HCT116 (cell line): Measurements from ENCODE around the gene UBE2D1. TPM values are rescaled to one million over a fixed set of nuclear protein-coding genes. Genes with fewer than 3 reads are reported as not detected.

Experiments used
- ATAC-seq: fragments of 200-7000 bp; cut with Tn5 transposase; 2 replicates; pipeline ENCODE4 v1.9.1; 2020; ENCODE audit warnings: mild to moderate bottlenecking, moderate library complexity
- BruUV-seq: library from RNA; stranded (reverse); fragments of 400-500 nt; replicated peaks from 2 replicates; lab custom pipeline; 2021; lab: Mats Ljungman, UMichigan
- CTCF ChIA-PET: fragments of 300-600 bp; sonication (Branson Sonifier 250); formaldehyde crosslinking; loops from one replicate; lab custom pipeline; 2021; ENCODE audit warnings: antibody characterized with exemption; lab: Charles Lee
- POLR2A ChIA-PET: fragments of 300-600, 350-600 bp; sonication (Branson Sonifier 250); formaldehyde crosslinking; loops from one replicate; lab custom pipeline; 2021; ENCODE audit warnings: antibody characterized with exemption; lab: Charles Lee
- RAD21 ChIA-PET, 2 experiments: fragments of 300-600 bp; sonication (Branson Sonifier 250); formaldehyde crosslinking; loops; one replicate each; lab custom pipeline; 2023; ENCODE audit warnings: low total read pairs in 2 of 2; ENCODE audit not compliant: uncharacterized antibody in 2 of 2, unreplicated experiment in 2 of 2, low non-redundant PET in 1 of 2; lab: Charles Lee
- DNase-seq: peaks from one replicate; pipeline ENCODE4 v3.0.0-alpha.2; 2010; ENCODE audit warnings: low read depth, low spot score
- H2AFZ ChIP-seq: fragments of 200-600 bp; shearing (Covaris generic), sonication (generic); 2 replicates; pipeline ENCODE4 v1.6.1; 2017; ENCODE audit warnings: low read depth, mixed run types, mixed read lengths, antibody characterized with exemption, low read length; ENCODE audit not compliant: poor library complexity, severe bottlenecking
- H3K27ac ChIP-seq: 2 replicates; pipeline ENCODE4 v1.5.1; 2012; ENCODE audit warnings: low read depth, low read length
- H3K27me3 ChIP-seq: fragments of 200-600 bp; sonication (generic); 2 replicates; pipeline ENCODE4 v1.6.1; 2016; ENCODE audit warnings: mixed run types, low read length, mixed read lengths; ENCODE audit not compliant: insufficient read depth
- H3K36me3 ChIP-seq, 2 experiments: fragments of 200-500 bp in 1 of 2; fragments of 200-600 bp in 1 of 2; sonication (Bioruptor generic) in 1 of 2; sonication (generic) in 1 of 2; 2 replicates each; pipeline versions ENCODE4 v1.5.1 to v1.6.1; 2014 to 2016; ENCODE audit warnings: low read length in 2 of 2, inconsistent platforms in 1 of 2, mixed read lengths in 1 of 2, mixed run types in 1 of 2; ENCODE audit not compliant: insufficient read depth in 2 of 2, control insufficient read depth in 1 of 2
- H3K4me1 ChIP-seq, 2 experiments: fragments of 200-600 bp in 1 of 2; sonication (generic) in 1 of 2; 2 replicates each; pipeline versions ENCODE4 v1.5.1 to v1.6.1; 2012 to 2017; ENCODE audit warnings: low read length in 2 of 2, inconsistent platforms in 1 of 2, mild to moderate bottlenecking in 1 of 2, mixed read lengths in 1 of 2, mixed run types in 1 of 2, moderate library complexity in 1 of 2; ENCODE audit not compliant: insufficient read depth in 2 of 2, control insufficient read depth in 1 of 2
- H3K4me2 ChIP-seq: fragments of 200-600 bp; sonication (generic); 2 replicates; pipeline ENCODE4 v1.6.1; 2017; ENCODE audit warnings: mixed run types, low read length, mixed read lengths
- H3K4me3 ChIP-seq, 2 experiments: fragments of 200-600 bp in 1 of 2; sonication (generic) in 1 of 2; replicated peaks in 1 of 2; 2 replicates each; pipeline ENCODE4 v1.5.1; 2011 to 2016; ENCODE audit warnings: low read length in 2 of 2, control low read depth in 1 of 2, low read depth in 1 of 2, mild to moderate bottlenecking in 1 of 2, mixed read lengths in 1 of 2, mixed run types in 1 of 2
- H3K79me2 ChIP-seq: fragments of 200-600 bp; sonication (generic); 2 replicates; pipeline ENCODE4 v1.6.1; 2017; ENCODE audit warnings: mild to moderate bottlenecking, mixed run types, low read length, moderate library complexity, mixed read lengths; ENCODE audit not compliant: insufficient read depth
- H3K9ac ChIP-seq: fragments of 200-600 bp; sonication (generic); 2 replicates; pipeline ENCODE4 v1.6.1; 2016; ENCODE audit warnings: low read length, mixed read lengths
- H3K9me2 ChIP-seq: fragments of 200-600 bp; sonication (generic), shearing (Covaris generic); 2 replicates; pipeline ENCODE4 v1.6.1; 2017; ENCODE audit warnings: mixed run types, mild to moderate bottlenecking, moderate library complexity; ENCODE audit not compliant: insufficient read depth
- H3K9me3 ChIP-seq, 2 experiments: fragments of 200-500 bp in 1 of 2; fragments of 200-600 bp in 1 of 2; sonication (Bioruptor generic) in 1 of 2; sonication (generic) in 1 of 2; 2 replicates each; pipeline ENCODE4 v1.6.1; 2014 to 2017; ENCODE audit warnings: low read length in 2 of 2, mixed read lengths in 2 of 2, inconsistent platforms in 1 of 2, low read depth in 1 of 2, mild to moderate bottlenecking in 1 of 2, mixed run types in 1 of 2, moderate library complexity in 1 of 2; ENCODE audit not compliant: control insufficient read depth in 1 of 2, insufficient read depth in 1 of 2
- H4K20me1 ChIP-seq: fragments of 200-600 bp; sonication (generic), shearing (Covaris generic); 2 replicates; pipeline ENCODE4 v1.6.1; 2017; ENCODE audit warnings: mixed run types, mild to moderate bottlenecking, moderate library complexity; ENCODE audit not compliant: insufficient read depth
- ELF1 ChIP-seq: IDR thresholded peaks from 2 replicates; pipeline ENCODE4 v1.6.1; 2012; ENCODE audit warnings: low read depth, borderline replicate concordance
- EZH2 ChIP-seq: fragments of 200-600 bp; sonication (generic); IDR thresholded peaks from 2 replicates; pipeline ENCODE4 v1.6.1; 2017; ENCODE audit warnings: antibody characterized with exemption, mixed run types
- EZH2phosphoT487 ChIP-seq: fragments of 200-600 bp; IDR thresholded peaks from 2 replicates; pipeline ENCODE4 v1.6.1; 2018; ENCODE audit warnings: antibody characterized with exemption, borderline replicate concordance
- FOSL1 ChIP-seq: IDR thresholded peaks from 2 replicates; pipeline ENCODE4 v1.6.1; 2012; ENCODE audit warnings: low read depth
- POLR2AphosphoS5 ChIP-seq: IDR thresholded peaks from 2 replicates; pipeline ENCODE4 v1.6.1; 2011; ENCODE audit warnings: mild to moderate bottlenecking, low read depth, low read length, moderate library complexity
- RAD21 ChIP-seq: IDR thresholded peaks from 2 replicates; pipeline ENCODE4 v1.6.1; 2012; ENCODE audit warnings: low read depth, mild to moderate bottlenecking
- SIN3A ChIP-seq: IDR thresholded peaks from 2 replicates; pipeline ENCODE4 v1.6.1; 2012; ENCODE audit warnings: low read depth
- SP1 ChIP-seq: IDR thresholded peaks from 2 replicates; pipeline ENCODE4 v1.6.1; 2012; ENCODE audit warnings: low read depth
- ZFX ChIP-seq: fragments of 450-650 bp; IDR thresholded peaks from 2 replicates; pipeline ENCODE4 v1.6.1; 2017
- ZNF274 ChIP-seq: fragments of 200-500 bp; sonication (Bioruptor generic); IDR thresholded peaks from 2 replicates; pipeline ENCODE4 v1.6.1; 2014; ENCODE audit warnings: mild to moderate bottlenecking, low read depth, low read length, inconsistent platforms
- intact Hi-C: fragments of 100-400 bp; cut with micrococcal nuclease; formaldehyde crosslinking; loops from 2 replicates; pipeline ENCODE4 v1.10.0; 2022
- total RNA-seq: library from RNA; stranded (reverse); gene quantifications from one replicate; pipeline ENCODE4 v1.2.1, GENCODE V29; 2021; ENCODE audit not compliant: unreplicated experiment
- TF ChIP-seq, protein P1 (sequence below): IDR thresholded peaks from 2 replicates; pipeline ENCODE4 v1.6.1; 2011; ENCODE audit warnings: mild to moderate bottlenecking, low read length, moderate library complexity; ENCODE audit not compliant: insufficient replicate concordance; ENCODE audit errors: extremely low read depth
- TF ChIP-seq, protein P2 (sequence below): IDR thresholded peaks from 2 replicates; pipeline ENCODE4 v1.6.1; 2012; ENCODE audit warnings: low read depth

Gene UBE2D1
- total RNA-seq, 1 experiment from 2014 or later: 15.5 TPM

DNA sequence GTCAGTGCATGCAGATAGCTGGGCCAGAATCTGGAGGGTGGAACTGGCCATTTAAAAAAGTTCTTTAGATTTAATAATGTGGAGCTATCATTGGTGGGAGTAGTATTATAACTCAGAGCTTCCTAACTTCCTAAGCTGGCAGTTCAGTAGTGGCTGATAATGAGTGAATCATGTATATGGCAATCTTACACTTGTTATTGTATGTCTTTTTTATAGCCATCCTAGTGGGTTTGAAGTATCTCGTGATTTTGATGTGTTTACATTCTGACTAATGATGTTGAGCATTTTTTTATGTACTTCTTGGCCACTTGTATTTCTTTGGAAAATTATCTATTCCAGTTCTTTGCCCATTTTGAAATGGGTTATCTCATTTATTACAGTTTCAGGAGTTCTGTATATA is 65.8 kb downstream of the UBE2D1 start:
- Histone ChIP-seq H4K20me1 (no peaks in the 10 kb centered on the region), H3K36me3 (peaks cover 7 to 19% of the 10 kb centered on the region in 2 experiments; a peak in 2 of 4 replicates), H3K4me1 (no peaks in the 10 kb centered on the region), H2AFZ (no peak overlapping the region), H3K27ac (no peak overlapping the region), H3K4me3 (no peak overlapping the region), H3K79me2 (no peaks in the 10 kb centered on the region), H3K27me3 (no peaks in the 10 kb centered on the region), H3K9me3 (no peaks in the 10 kb centered on the region), H3K9me2 (no peaks in the 10 kb centered on the region), H3K4me2 (no peak overlapping the region)
- intact Hi-C loops: no loop called here
- no TSS peak for BruUV-seq
- ChIA-PET CTCF (interaction anchor here (1.1 kb wide), 1 partner anchor 14 kb away, joined by 3 read pairs; no protein-coding TSS in a partner anchor), RAD21 (no interaction called here)
- no peak for ATAC-seq
- DNase-seq: no peak
- no peak for TF ChIP-seq ZFX
- TF ChIP-seq, protein P1, sequence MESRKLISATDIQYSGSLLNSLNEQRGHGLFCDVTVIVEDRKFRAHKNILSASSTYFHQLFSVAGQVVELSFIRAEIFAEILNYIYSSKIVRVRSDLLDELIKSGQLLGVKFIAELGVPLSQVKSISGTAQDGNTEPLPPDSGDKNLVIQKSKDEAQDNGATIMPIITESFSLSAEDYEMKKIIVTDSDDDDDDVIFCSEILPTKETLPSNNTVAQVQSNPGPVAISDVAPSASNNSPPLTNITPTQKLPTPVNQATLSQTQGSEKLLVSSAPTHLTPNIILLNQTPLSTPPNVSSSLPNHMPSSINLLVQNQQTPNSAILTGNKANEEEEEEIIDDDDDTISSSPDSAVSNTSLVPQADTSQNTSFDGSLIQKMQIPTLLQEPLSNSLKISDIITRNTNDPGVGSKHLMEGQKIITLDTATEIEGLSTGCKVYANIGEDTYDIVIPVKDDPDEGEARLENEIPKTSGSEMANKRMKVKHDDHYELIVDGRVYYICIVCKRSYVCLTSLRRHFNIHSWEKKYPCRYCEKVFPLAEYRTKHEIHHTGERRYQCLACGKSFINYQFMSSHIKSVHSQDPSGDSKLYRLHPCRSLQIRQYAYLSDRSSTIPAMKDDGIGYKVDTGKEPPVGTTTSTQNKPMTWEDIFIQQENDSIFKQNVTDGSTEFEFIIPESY: no peak
- TF ChIP-seq EZH2: no peak
- no peak for TF ChIP-seq RAD21
- TF ChIP-seq EZH2phosphoT487: no peak
- TF ChIP-seq ZNF274: no peak
- no peak for TF ChIP-seq SP1
- no peak for TF ChIP-seq FOSL1
- TF ChIP-seq POLR2AphosphoS5: no peak
- TF ChIP-seq SIN3A: no peak
- no peak for TF ChIP-seq ELF1
- TF ChIP-seq, protein P2, sequence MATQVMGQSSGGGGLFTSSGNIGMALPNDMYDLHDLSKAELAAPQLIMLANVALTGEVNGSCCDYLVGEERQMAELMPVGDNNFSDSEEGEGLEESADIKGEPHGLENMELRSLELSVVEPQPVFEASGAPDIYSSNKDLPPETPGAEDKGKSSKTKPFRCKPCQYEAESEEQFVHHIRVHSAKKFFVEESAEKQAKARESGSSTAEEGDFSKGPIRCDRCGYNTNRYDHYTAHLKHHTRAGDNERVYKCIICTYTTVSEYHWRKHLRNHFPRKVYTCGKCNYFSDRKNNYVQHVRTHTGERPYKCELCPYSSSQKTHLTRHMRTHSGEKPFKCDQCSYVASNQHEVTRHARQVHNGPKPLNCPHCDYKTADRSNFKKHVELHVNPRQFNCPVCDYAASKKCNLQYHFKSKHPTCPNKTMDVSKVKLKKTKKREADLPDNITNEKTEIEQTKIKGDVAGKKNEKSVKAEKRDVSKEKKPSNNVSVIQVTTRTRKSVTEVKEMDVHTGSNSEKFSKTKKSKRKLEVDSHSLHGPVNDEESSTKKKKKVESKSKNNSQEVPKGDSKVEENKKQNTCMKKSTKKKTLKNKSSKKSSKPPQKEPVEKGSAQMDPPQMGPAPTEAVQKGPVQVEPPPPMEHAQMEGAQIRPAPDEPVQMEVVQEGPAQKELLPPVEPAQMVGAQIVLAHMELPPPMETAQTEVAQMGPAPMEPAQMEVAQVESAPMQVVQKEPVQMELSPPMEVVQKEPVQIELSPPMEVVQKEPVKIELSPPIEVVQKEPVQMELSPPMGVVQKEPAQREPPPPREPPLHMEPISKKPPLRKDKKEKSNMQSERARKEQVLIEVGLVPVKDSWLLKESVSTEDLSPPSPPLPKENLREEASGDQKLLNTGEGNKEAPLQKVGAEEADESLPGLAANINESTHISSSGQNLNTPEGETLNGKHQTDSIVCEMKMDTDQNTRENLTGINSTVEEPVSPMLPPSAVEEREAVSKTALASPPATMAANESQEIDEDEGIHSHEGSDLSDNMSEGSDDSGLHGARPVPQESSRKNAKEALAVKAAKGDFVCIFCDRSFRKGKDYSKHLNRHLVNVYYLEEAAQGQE: no peak
- TF ChIP-seq, all 23 proteins: peak for 0
- H3K9ac ChIP-seq: no peak overlapping the region
- POLR2A ChIA-PET: interaction anchor here (0.7 to 0.9 kb wide), 2 partner anchors 15 to 57 kb away, joined by 3 to 5 read pairs; no protein-coding TSS in a partner anchor
